ENCODE results near the gene AK3. TPM values are rescaled to one million over a fixed set of nuclear protein-coding genes. Genes with fewer than 3 reads are reported as not detected.
A peak's percentile ranks its signal among the peaks of the same experiment; 100 is the strongest.

Gene AK3
- total and polyA plus RNA-seq, 8 donors = 26.1 to 108 (median 66.1) TPM

DNA sequence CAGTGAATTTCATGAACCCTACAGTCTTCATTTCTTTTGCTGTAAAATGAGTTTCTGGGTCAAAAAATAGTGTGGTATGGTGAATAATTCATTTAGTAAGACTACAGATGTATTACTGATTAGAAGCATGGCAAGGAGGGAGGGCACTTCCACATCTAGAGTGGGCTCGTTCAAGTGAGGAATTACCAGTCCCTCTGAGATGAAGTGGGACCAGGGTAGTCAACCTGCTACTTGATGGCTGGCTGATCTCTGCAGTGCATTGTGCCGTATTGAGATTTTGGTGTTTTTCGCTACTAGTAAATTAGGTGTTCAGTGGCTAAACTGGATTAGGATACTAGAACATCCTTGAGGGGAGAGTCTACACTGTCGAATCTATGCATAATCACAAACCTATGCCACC, 50.9 kb downstream of the AK3 start:
- intact Hi-C loops (cut with DNase I; ENCODE audit: low total_unique reads) = no loop called here
- Histone ChIP-seq H3K27ac (no peak overlapping the region), H3K36me3 (peaks cover 5 to 76% (median 66%) of the 10 kb centered on the region in 4 donors), H3K9me3 (no peaks in the 10 kb centered on the region), H3K4me1 (peaks cover 7 to 56% (median 28%) of the 10 kb centered on the region in 4 donors), H3K4me3 (no peak overlapping the region), H3K27me3 (no peaks in the 10 kb centered on the region)
- TF ChIP-seq, protein P1, sequence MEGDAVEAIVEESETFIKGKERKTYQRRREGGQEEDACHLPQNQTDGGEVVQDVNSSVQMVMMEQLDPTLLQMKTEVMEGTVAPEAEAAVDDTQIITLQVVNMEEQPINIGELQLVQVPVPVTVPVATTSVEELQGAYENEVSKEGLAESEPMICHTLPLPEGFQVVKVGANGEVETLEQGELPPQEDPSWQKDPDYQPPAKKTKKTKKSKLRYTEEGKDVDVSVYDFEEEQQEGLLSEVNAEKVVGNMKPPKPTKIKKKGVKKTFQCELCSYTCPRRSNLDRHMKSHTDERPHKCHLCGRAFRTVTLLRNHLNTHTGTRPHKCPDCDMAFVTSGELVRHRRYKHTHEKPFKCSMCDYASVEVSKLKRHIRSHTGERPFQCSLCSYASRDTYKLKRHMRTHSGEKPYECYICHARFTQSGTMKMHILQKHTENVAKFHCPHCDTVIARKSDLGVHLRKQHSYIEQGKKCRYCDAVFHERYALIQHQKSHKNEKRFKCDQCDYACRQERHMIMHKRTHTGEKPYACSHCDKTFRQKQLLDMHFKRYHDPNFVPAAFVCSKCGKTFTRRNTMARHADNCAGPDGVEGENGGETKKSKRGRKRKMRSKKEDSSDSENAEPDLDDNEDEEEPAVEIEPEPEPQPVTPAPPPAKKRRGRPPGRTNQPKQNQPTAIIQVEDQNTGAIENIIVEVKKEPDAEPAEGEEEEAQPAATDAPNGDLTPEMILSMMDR (IDR thresholded peaks at IDR 0.05) = no peak
- no peak for TF ChIP-seq EP300 (IDR thresholded peaks at IDR 0.05)
- TF ChIP-seq POLR2A (IDR thresholded peaks at IDR 0.05) = no peak
- TF ChIP-seq POLR2AphosphoS5 (IDR thresholded peaks at IDR 0.05) = no peak
- no peak for DNase-seq
- WGBS, 5 donors = 80 to 89% (median 87%) methylated on average over 4 of the region's 4 CpGs

DNA sequence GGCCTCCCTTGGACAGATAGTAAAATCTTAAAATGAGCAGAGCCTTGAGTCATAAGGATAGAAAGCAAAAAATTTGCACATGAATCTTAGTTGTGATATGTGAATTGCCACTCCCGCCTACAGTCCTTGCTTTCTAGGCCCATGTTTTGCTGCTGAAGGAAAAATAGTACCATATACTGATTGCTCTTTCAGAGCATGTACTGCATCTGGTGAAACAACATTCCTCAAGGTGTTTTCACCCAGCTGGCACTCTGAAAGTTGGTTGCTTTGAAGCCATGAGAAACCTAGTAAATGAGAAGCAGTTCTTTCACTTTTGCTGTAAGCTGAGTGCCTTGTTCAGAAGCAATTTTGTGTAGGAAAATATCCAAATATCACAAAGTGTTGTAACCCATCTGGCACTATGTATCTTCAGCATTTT, 51.3 kb downstream of the AK3 start:
- no peak overlapping the region for H3K27ac ChIP-seq
- no peaks in the 10 kb centered on the region for H3K27me3 ChIP-seq
- intact Hi-C loops (cut with DNase I; ENCODE audit: low total_unique reads) = no loop called here
- WGBS, 5 donors = 66 to 88% (median 70%) methylated on average over 1 of the region's 1 CpG
- H3K4me1 ChIP-seq = peaks cover 7 to 61% (median 28%) of the 10 kb centered on the region in 4 donors
- no peak overlapping the region for H3K4me3 ChIP-seq
- peaks cover 5 to 76% (median 66%) of the 10 kb centered on the region in 4 donors for H3K36me3 ChIP-seq
- no peaks in the 10 kb centered on the region for H3K9me3 ChIP-seq
- no peak for TF ChIP-seq EP300 (IDR thresholded peaks at IDR 0.05)
- TF ChIP-seq, protein P1 (IDR thresholded peaks at IDR 0.05) = no peak
- no peak for TF ChIP-seq POLR2A (IDR thresholded peaks at IDR 0.05)
- TF ChIP-seq POLR2AphosphoS5 (IDR thresholded peaks at IDR 0.05) = no peak
- peak in 1 of 2 donors; percentile 13 for DNase-seq

DNA sequence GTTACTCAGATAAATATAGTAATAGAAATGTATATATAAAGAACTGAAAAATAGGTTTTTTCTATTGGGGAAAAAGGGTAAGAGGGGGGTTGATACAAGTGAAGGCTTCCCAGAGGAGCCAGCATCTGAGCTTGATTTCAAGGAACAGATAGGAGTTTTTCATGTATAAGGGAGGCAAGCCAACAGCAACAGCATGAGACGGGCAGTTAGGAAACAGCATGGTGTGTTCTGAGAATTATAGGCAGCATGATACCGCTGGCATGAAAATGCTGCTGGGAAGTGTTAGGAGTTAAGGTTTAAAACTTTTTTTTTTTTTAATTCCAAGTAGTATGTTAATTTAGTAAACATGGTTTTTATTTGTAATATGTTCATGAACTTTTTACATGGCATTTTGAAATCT, 52.0 kb downstream of the AK3 start:
- no peak for TF ChIP-seq EP300 (IDR thresholded peaks at IDR 0.05)
- no peak for TF ChIP-seq POLR2A (IDR thresholded peaks at IDR 0.05)
- TF ChIP-seq, protein P1 (IDR thresholded peaks at IDR 0.05) = no peak
- no peak for TF ChIP-seq POLR2AphosphoS5 (IDR thresholded peaks at IDR 0.05)
- peaks cover 6 to 63% (median 31%) of the 10 kb centered on the region in 4 donors for H3K4me1 ChIP-seq
- no peaks in the 10 kb centered on the region for H3K9me3 ChIP-seq
- H3K4me3 ChIP-seq = no peak overlapping the region
- peaks cover 5 to 70% (median 60%) of the 10 kb centered on the region in 4 donors for H3K36me3 ChIP-seq
- DNase-seq = no peak
- H3K27ac ChIP-seq = peak overlapping the region in 1 of 5 donors; percentile 25
- intact Hi-C loops (cut with DNase I; ENCODE audit: low total_unique reads) = no loop called here
- WGBS, 5 donors = 33 to 90% (median 73%) methylated on average over 2 of the region's 2 CpGs
- no peaks in the 10 kb centered on the region for H3K27me3 ChIP-seq

DNA sequence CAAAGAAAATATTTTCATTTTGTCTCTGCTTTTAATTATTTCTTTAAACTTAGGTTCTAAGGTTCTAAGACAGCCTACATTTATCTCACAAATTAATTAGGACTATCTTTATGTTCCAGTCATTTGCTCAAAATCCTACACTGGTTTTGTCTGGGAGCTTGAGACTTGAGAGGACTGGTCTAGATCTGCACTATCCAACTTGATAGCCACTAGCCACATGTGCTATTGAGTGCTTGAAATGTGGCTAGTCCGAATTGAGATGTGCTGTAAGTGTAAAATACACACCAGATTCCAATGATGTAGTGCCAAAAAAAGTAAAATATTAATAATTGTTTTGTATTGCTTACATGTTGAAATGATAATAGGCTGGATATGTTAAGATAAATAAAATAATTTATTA, 54.4 kb downstream of the AK3 start:
- intact Hi-C loops (cut with DNase I; ENCODE audit: low total_unique reads) = no loop called here
- H3K4me1 ChIP-seq = peaks cover 3 to 62% (median 32%) of the 10 kb centered on the region in 4 donors
- no peak for DNase-seq
- H3K4me3 ChIP-seq = no peak overlapping the region
- peaks cover 5 to 52% (median 44%) of the 10 kb centered on the region in 4 donors for H3K36me3 ChIP-seq
- TF ChIP-seq POLR2A (IDR thresholded peaks at IDR 0.05) (no peak), EP300 (IDR thresholded peaks at IDR 0.05) (no peak), POLR2AphosphoS5 (IDR thresholded peaks at IDR 0.05) (no peak)
- TF ChIP-seq, protein P1 (IDR thresholded peaks at IDR 0.05) = no peak
- no peaks in the 10 kb centered on the region for H3K27me3 ChIP-seq
- 24 to 62% (median 46%) methylated on average over 1 of the region's 1 CpG for WGBS, 5 donors
- no peaks in the 10 kb centered on the region for H3K9me3 ChIP-seq
- peak overlapping the region in 3 of 5 donors; percentile 5 to 30 (median 24) for H3K27ac ChIP-seq

Data from stomach (tissue), 9 donors.